Central memory CD8-positive, alpha-beta T cell (primary cell): Measurements from ENCODE around the gene GDF2.

Source experiments
- ATAC-seq: fragments of 150-1000 bp; cut with Tn5 transposase; replicated peaks from 2 replicates; pipeline ENCODE4 v1.10.0; 2022; ENCODE audit warnings: mild to moderate bottlenecking, moderate FRiP score, moderate number of reproducible peaks; ENCODE audit not compliant: poor library complexity, severe bottlenecking; ENCODE audit errors: extremely low read depth
- DNase-seq, 2 donors: peaks; one replicate each; pipeline ENCODE4 v3.0.0; 2021; ENCODE audit warnings: low spot score in 2 of 2
- H3K27ac Mint-ChIP-seq: one replicate; pipeline ENCODE4 v1.8.0; 2022; ENCODE audit warnings: low read depth, mild to moderate bottlenecking, moderate library complexity, mixed read lengths
- H3K27me3 Mint-ChIP-seq: one replicate; pipeline ENCODE4 v1.8.0; 2022; ENCODE audit warnings: mixed read lengths
- H3K36me3 Mint-ChIP-seq: one replicate; pipeline ENCODE4 v1.8.0; 2022; ENCODE audit warnings: mild to moderate bottlenecking, moderate library complexity, mixed read lengths; ENCODE audit not compliant: insufficient read depth
- H3K4me1 Mint-ChIP-seq: one replicate; pipeline ENCODE4 v1.8.0; 2022; ENCODE audit warnings: mixed read lengths
- H3K4me3 Mint-ChIP-seq: one replicate; pipeline ENCODE4 v1.8.0; 2022; ENCODE audit warnings: mild to moderate bottlenecking, moderate library complexity, mixed read lengths
- H3K9me3 Mint-ChIP-seq: one replicate; pipeline ENCODE4 v1.8.0; 2022; ENCODE audit warnings: mixed read lengths

Gene GDF2

GRCh38 chr10:47320812-47321211, 1.4 kb upstream of the GDF2 start:
- DNase-seq (no peak), ATAC-seq (no peak)
- Mint-ChIP-seq H3K27ac (no peak overlapping the region), H3K4me1 (no peaks in the 10 kb centered on the region), H3K27me3 (peaks cover 32% of the 10 kb centered on the region), H3K9me3 (no peaks in the 10 kb centered on the region), H3K36me3 (no peaks in the 10 kb centered on the region), H3K4me3 (no peak overlapping the region)

GRCh38 chr10:47321521-47322195, 596 bp upstream of the GDF2 start:
- Mint-ChIP-seq H3K4me1 (no peaks in the 10 kb centered on the region), H3K27ac (no peak overlapping the region), H3K9me3 (no peaks in the 10 kb centered on the region), H3K4me3 (no peak overlapping the region), H3K36me3 (no peaks in the 10 kb centered on the region), H3K27me3 (peaks cover 32% of the 10 kb centered on the region)
- ATAC-seq (no peak), DNase-seq (no peak)

DNA sequence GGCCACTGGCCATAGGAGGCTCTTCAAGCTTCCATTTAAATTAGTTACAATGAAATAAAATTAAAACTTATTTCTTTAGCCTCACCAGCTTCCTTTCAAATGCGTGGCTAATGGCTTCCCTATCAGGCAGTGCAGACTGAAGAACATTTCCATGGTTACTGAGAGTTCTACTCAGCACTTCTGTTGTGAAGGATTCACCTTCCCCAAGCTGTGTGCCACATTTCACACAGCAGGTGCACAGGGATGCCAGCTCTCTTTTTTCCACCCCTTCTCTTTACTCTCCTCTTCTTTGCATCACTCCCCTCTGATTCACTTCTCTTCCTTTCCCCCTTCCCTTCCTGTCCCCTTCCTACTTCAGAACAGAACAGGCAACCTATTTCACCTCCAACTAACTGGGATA, 833 bp downstream of the GDF2 start:
- Mint-ChIP-seq H3K4me1 (no peaks in the 10 kb centered on the region), H3K27me3 (peaks cover 20% of the 10 kb centered on the region), H3K36me3 (no peaks in the 10 kb centered on the region), H3K9me3 (no peaks in the 10 kb centered on the region), H3K4me3 (no peak overlapping the region), H3K27ac (no peak overlapping the region)
- DNase-seq, result no peak
- no peak for ATAC-seq

GRCh38 chr10:47323636-47324296, 1.5 kb downstream of the GDF2 start:
- DNase-seq, result no peak
- no peak for ATAC-seq
- Mint-ChIP-seq H3K27me3 (peaks cover 20% of the 10 kb centered on the region), H3K4me3 (no peak overlapping the region), H3K9me3 (no peaks in the 10 kb centered on the region), H3K36me3 (no peaks in the 10 kb centered on the region), H3K4me1 (no peaks in the 10 kb centered on the region), H3K27ac (no peak overlapping the region)

DNA sequence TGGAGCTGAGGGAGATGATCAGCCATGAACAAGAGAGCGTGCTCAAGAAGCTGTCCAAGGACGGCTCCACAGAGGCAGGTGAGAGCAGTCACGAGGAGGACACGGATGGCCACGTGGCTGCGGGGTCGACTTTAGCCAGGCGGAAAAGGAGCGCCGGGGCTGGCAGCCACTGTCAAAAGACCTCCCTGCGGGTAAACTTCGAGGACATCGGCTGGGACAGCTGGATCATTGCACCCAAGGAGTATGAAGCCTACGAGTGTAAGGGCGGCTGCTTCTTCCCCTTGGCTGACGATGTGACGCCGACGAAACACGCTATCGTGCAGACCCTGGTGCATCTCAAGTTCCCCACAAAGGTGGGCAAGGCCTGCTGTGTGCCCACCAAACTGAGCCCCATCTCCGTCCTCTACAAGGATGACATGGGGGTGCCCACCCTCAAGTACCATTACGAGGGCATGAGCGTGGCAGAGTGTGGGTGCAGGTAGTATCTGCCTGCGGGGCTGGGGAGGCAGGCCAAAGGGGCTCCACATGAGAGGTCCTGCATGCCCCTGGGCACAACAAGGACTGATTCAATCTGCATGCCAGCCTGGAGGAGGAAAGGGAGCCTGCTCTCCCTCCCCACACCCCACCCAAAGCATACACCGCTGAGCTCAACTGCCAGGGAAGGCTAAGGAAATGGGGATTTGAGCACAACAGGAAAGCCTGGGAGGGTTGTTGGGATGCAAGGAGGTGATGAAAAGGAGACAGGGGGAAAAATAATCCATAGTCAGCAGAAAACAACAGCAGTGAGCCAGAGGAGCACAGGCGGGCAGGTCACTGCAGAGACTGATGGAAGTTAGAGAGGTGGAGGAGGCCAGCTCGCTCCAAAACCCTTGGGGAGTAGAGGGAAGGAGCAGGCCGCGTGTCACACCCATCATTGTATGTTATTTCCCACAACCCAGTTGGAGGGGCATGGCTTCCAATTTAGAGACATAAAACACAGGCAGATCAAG, 3.3 kb downstream of the GDF2 start:
- no peaks in the 10 kb centered on the region for H3K36me3 Mint-ChIP-seq
- DNase-seq (no peak), ATAC-seq (no peak)
- H3K4me3 Mint-ChIP-seq, result no peak overlapping the region
- no peaks in the 10 kb centered on the region for H3K4me1 Mint-ChIP-seq
- no peak overlapping the region for H3K27ac Mint-ChIP-seq
- H3K9me3 Mint-ChIP-seq, result no peaks in the 10 kb centered on the region
- peaks cover 18% of the 10 kb centered on the region for H3K27me3 Mint-ChIP-seq

DNA sequence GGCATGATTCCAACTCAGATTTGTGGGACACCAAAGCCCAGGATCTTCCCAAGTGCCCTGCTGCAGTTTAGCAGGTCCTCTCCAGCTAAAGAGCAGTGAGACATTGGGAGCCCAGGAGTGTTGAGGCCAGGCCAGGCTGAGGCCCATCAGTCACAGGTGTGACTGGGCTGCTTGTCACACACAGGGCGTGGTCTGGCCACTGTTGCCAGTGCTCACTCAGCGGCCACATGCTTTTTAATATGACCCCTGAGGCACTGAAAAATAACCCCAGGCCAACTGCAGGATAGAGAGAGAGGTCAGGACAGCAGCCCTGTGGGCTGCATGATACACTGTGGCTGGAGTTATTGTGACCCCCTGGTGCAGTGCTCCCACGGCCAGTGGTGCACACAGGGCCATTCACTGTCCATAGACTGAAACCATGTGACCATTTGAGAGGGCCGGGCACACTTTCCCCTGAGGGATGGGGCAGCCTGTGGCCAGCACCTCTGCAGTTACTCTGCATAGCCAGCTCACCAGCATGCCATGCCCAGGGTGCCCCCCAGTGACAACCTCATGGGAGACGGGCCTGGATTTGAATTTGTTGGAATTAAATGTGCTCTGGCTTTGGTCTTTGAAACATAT, 4.2 kb downstream of the GDF2 start:
- peaks cover 10% of the 10 kb centered on the region for H3K27me3 Mint-ChIP-seq
- no peak overlapping the region for H3K27ac Mint-ChIP-seq
- H3K36me3 Mint-ChIP-seq, result no peaks in the 10 kb centered on the region
- H3K4me3 Mint-ChIP-seq, result no peak overlapping the region
- no peaks in the 10 kb centered on the region for H3K9me3 Mint-ChIP-seq
- no peak for ATAC-seq
- DNase-seq, result no peak
- H3K4me1 Mint-ChIP-seq, result no peaks in the 10 kb centered on the region

DNA sequence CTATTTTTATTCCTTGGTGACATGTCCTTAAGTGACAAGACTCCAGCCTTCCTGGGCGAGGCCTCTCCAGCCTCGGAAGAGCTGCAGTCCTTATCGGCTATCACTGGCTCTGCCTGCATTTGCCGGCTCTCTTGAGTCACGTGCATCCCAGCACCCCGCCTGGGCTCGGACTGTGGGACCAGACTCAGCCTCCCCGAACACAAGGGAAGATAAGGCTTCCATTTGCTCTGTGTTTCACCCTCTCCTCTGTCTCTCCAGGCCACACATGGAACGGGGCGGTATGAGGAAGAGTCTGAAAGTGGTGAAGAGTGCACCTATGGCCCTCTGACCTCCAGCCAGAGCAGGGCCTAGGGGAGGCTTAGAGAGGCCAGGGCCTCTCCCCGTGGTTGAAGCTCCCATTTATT, 4.7 kb downstream of the GDF2 start:
- Mint-ChIP-seq H3K4me3 (no peak overlapping the region), H3K4me1 (no peaks in the 10 kb centered on the region), H3K9me3 (no peaks in the 10 kb centered on the region), H3K36me3 (no peaks in the 10 kb centered on the region), H3K27me3 (peaks cover 7% of the 10 kb centered on the region), H3K27ac (no peak overlapping the region)
- ATAC-seq, result no peak
- no peak for DNase-seq

- no peak for DNase-seq
- Mint-ChIP-seq H3K27me3 (peaks cover 17% of the 10 kb centered on the region), H3K4me1 (no peaks in the 10 kb centered on the region), H3K9me3 (no peaks in the 10 kb centered on the region), H3K27ac (no peak overlapping the region), H3K4me3 (no peak overlapping the region), H3K36me3 (no peaks in the 10 kb centered on the region)
- ATAC-seq, result no peak
Observed at GRCh38 chr10:47329855-47330254, 7.6 kb downstream of the GDF2 start.

- Mint-ChIP-seq H3K27me3 (peaks cover 21% of the 10 kb centered on the region), H3K27ac (no peak overlapping the region), H3K9me3 (no peaks in the 10 kb centered on the region), H3K36me3 (no peaks in the 10 kb centered on the region), H3K4me1 (no peaks in the 10 kb centered on the region), H3K4me3 (no peak overlapping the region)
- no peak for DNase-seq
- no peak for ATAC-seq
Observed at GRCh38 chr10:47330366-47330765, 8.1 kb downstream of the GDF2 start.

- Mint-ChIP-seq H3K36me3 (no peaks in the 10 kb centered on the region), H3K27ac (no peak overlapping the region), H3K27me3 (peaks cover 25% of the 10 kb centered on the region), H3K9me3 (no peaks in the 10 kb centered on the region), H3K4me3 (no peak overlapping the region), H3K4me1 (no peaks in the 10 kb centered on the region)
- ATAC-seq (no peak), DNase-seq (no peak)
Observed at GRCh38 chr10:47330804-47331203, 8.6 kb downstream of the GDF2 start.

DNA sequence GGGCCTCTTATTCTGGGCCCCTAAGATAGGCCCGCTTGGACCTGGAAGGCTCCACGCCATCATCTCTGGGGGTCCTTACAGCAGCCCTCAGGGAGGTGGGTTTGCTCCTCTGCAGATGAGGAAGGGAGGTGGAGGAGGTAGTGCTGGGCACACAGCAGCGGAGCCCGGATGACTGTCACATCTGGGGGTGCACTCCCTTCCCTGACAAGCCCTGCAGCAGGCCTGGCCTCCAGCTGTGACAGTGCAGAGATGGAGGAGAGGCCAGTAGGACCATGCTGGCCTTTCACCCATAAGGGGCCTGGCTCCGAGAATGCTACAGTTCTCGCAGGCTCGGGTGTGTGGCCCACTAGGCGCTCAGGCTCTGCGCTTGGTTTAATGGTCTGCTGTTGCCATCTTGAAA, 9.2 kb downstream of the GDF2 start:
- no peak for ATAC-seq

GRCh38 chr10:47331954-47332353, 9.7 kb downstream of the GDF2 start:
- Mint-ChIP-seq H3K36me3 (no peaks in the 10 kb centered on the region), H3K27ac (no peak overlapping the region), H3K9me3 (no peaks in the 10 kb centered on the region), H3K27me3 (peaks cover 30% of the 10 kb centered on the region), H3K4me3 (no peak overlapping the region), H3K4me1 (no peaks in the 10 kb centered on the region)
- DNase-seq (no peak), ATAC-seq (no peak)

More for the DNA sequence above, 9.2 kb downstream of the GDF2 start:
- H3K27me3 Mint-ChIP-seq, result peaks cover 30% of the 10 kb centered on the region
- no peak overlapping the region for H3K27ac Mint-ChIP-seq
- no peak overlapping the region for H3K4me3 Mint-ChIP-seq
- H3K4me1 Mint-ChIP-seq, result no peaks in the 10 kb centered on the region
- H3K9me3 Mint-ChIP-seq, result no peaks in the 10 kb centered on the region
- no peak for DNase-seq
- no peaks in the 10 kb centered on the region for H3K36me3 Mint-ChIP-seq
